Measurements from ENCODE around the gene ERN1.

ERN1 gene

DNA sequence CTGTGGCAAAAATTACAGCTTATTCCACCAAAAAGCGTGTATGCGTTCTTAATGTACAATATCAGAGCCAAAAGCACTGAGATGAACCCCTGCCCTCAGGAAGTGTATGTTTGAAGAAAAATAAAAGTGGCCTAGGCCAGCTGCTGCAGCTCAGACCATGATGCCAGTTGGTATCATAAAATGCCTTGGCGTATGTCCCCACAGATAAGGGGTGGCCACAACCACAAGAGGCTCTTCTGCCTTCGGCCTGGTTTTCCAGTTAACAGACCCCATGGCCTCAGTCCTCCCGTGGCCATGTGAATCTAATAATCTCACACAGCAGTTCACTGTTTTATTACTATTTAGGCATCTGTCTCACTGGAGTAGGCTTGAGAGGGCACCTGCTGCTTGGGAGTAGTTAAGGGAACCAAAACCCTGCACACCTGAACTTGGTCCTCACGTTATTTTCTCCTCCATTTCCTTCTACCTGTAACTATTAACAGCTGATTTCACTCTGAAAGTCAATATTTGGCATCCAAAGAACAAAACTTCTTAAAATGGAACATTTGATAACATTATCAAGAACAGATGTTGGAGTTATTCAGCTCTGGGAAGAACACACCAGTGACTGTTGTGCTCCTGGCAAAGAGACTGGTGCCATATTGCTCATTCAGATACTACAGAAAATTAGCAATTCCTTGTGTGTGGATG lies 34.8 kb upstream of the ERN1 start:
- no peak for DNase-seq (ENCODE audit: low read depth)
- in situ Hi-C loops (cut with HindIII; ENCODE audit: low sequenced_read_pairs), result no loop called here
- TF ChIP-seq, protein P1, sequence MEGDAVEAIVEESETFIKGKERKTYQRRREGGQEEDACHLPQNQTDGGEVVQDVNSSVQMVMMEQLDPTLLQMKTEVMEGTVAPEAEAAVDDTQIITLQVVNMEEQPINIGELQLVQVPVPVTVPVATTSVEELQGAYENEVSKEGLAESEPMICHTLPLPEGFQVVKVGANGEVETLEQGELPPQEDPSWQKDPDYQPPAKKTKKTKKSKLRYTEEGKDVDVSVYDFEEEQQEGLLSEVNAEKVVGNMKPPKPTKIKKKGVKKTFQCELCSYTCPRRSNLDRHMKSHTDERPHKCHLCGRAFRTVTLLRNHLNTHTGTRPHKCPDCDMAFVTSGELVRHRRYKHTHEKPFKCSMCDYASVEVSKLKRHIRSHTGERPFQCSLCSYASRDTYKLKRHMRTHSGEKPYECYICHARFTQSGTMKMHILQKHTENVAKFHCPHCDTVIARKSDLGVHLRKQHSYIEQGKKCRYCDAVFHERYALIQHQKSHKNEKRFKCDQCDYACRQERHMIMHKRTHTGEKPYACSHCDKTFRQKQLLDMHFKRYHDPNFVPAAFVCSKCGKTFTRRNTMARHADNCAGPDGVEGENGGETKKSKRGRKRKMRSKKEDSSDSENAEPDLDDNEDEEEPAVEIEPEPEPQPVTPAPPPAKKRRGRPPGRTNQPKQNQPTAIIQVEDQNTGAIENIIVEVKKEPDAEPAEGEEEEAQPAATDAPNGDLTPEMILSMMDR (IDR thresholded peaks at IDR 0.05; ENCODE audit: low read depth, low read length, missing control alignments), result no peak
- no peak overlapping the region for H3K4me3 ChIP-seq (ENCODE audit: low read depth, low read length)

DNA sequence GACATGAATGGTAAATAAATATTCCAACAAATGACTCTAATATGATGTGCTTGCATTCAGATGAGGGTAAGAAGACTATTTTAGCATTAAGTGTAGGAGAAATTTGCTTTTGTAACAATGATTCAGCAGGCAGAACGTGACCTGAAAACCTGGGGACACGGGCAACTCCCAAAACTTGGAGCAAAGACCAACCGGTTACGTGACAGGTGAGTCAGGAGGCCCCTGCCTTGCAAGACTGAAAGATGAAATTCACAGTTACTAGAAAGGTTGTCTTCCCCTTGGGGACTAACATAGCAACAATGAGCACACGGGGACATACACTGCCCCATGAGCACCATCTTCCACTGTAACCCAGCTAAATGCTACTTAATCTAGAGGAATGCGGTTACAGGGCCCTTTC lies 33.5 kb upstream of the ERN1 start:
- TF ChIP-seq, protein P1 (IDR thresholded peaks at IDR 0.05; ENCODE audit: low read depth, low read length, missing control alignments), result no peak
- DNase-seq (ENCODE audit: low read depth), result no peak
- in situ Hi-C loops (cut with HindIII; ENCODE audit: low sequenced_read_pairs), result no loop called here
- no peak overlapping the region for H3K4me3 ChIP-seq (ENCODE audit: low read depth, low read length)

DNA sequence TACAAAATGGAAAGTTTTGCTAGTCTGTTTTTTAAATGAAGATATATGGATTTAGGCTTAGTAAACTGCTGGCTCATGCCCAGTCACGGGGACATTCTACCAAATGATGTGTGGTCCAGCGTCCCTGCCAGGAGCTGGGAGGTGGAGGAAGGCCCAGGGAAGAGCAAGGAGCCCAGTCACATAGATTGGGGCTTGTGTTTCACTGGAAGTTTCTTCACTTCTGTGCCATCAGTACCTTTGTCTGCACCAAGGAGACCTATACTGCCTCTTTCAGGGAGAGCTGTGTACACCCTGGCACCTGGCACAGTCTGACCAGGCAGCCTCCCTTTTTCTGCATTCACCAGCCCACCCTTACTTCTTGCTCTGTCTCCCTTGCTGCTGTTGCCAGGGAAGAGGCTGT lies 32.6 kb upstream of the ERN1 start:
- DNase-seq (ENCODE audit: low read depth), result no peak
- in situ Hi-C loops (cut with HindIII; ENCODE audit: low sequenced_read_pairs), result no loop called here
- no peak overlapping the region for H3K4me3 ChIP-seq (ENCODE audit: low read depth, low read length)
- TF ChIP-seq, protein P1 (IDR thresholded peaks at IDR 0.05; ENCODE audit: low read depth, low read length, missing control alignments), result no peak

DNA sequence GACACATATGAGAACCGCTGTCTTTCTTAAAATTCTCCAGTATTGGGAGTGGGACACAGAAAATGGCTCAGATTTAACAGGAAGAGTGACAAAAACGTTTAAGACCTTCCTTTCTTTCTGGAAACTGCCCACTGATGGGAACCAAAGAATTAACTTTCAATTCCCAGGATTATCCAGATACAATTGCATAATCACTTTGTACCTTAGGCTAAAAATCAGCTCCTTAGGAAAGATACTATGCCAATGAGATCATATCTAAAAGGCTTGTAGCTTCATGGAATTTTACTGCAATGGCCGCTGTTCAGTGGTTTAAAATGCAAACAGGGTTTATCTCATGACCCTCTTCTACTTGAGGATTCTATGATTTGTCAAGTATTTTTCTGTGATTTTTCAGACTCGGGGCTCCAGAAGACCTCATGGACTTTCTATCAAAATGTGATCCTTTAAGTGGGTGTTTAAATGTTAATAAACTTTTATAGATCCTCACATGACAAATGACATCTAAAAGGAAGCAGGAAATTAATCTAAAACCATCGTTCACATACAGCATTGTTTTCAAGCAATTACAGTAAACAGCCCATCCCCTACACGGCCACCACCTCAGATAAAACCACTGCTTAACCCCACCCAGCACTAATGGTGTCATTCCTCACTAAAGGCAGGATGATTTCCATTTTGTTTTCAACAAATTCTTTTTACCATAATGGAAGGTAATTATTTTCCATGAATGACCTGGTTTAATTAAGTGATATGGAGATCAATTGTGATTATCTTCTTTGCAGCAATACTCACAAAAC lies 31.6 kb upstream of the ERN1 start:
- no peak for DNase-seq (ENCODE audit: low read depth)
- no peak overlapping the region for H3K4me3 ChIP-seq (ENCODE audit: low read depth, low read length)
- in situ Hi-C loops (cut with HindIII; ENCODE audit: low sequenced_read_pairs), result no loop called here
- TF ChIP-seq, protein P1 (IDR thresholded peaks at IDR 0.05; ENCODE audit: low read depth, low read length, missing control alignments), result no peak

DNA sequence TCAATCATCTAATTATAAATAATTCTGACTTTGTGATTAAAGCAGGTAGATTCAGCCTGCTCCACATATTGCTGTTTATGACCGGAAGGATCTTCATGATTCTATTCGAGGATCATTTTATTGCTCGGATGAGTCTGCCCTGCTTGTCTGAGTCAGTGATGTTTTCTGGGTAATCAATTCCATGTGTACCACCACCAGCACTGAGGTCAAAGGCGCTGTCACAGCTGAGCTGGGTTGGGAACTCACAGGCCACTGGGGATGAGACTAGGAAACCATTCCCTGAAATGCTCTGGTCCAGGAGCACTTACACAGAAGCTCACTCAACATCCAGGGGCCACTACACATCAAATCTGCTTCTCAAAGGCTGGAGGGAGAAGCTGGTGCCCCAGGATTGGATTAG lies 30.4 kb upstream of the ERN1 start:
- no peak for DNase-seq (ENCODE audit: low read depth)
- no peak overlapping the region for H3K4me3 ChIP-seq (ENCODE audit: low read depth, low read length)
- in situ Hi-C loops (cut with HindIII; ENCODE audit: low sequenced_read_pairs), result no loop called here
- TF ChIP-seq, protein P1 (IDR thresholded peaks at IDR 0.05; ENCODE audit: low read depth, low read length, missing control alignments), result no peak

DNA sequence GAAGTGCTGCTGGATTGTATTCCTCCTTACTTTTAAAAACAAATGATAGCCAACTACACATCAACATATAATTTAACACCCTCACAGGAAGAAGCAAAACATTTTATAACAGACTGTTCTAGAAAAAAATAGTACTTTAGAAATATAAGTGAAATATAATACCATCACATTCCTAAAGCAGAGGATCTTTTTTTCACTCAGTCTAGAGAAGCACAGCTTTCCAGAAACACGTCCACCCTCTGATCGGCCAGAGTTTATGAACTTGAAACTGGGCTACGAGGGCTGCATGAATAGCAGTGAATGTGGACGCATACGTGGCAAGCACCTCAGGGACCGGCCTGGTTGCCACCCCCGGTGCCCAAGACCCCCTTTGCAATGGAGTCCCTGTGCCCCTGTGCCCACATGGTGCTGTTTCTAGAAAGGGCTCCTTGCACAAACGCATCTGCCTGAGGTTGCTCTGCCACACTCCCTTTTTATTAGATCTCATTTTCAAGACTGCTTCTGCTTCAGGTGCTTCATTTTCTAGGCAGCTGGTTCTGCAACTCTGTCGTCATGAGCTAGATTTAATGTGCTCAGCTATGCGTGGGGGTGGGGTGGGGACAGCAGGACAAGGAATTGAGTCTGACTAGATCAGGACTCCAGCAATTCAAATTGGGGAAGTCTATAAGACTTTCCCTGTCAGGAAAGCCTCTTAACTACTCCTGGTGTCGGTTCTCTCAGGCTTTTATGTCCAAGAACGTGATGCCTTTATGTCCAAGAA lies 29.1 kb upstream of the ERN1 start:
- in situ Hi-C loops (cut with HindIII; ENCODE audit: low sequenced_read_pairs), result no loop called here
- no peak overlapping the region for H3K4me3 ChIP-seq (ENCODE audit: low read depth, low read length)
- TF ChIP-seq, protein P1 (IDR thresholded peaks at IDR 0.05; ENCODE audit: low read depth, low read length, missing control alignments), result no peak
- DNase-seq (ENCODE audit: low read depth), result no peak
